Astrocyte (in vitro differentiated cells and primary cell): ENCODE measurements around the gene UBE2R2.

Source experiments
- CTCF ChIP-seq: IDR thresholded peaks from 2 replicates; pipeline ENCODE4 v1.5.1; 2011; ENCODE audit warnings: low read depth, mild to moderate bottlenecking, inconsistent platforms, low read length, moderate library complexity; ENCODE audit not compliant: insufficient read depth
- EZH2 ChIP-seq: IDR thresholded peaks from 2 replicates; pipeline ENCODE4 v1.6.1; 2012; ENCODE audit warnings: mild to moderate bottlenecking, low read length, inconsistent platforms; ENCODE audit not compliant: insufficient read depth

GRCh38 chr9:33926746-33927485 is 110.0 kb downstream of the UBE2R2 start:
- TF ChIP-seq CTCF (no peak), EZH2 (no peak)
